Stromal cell of bone marrow (primary cell): ENCODE data around the gene CENPX.
"Not testable (repeated sequence)": the region's sequence is repeated elsewhere in the genome, so short reads cannot be mapped to it uniquely, and the experiment has no call there.

Experiments used
- DNase-seq: peaks from one replicate; pipeline ENCODE4 v3.0.0-alpha.2; 2012; ENCODE audit warnings: low read depth

Gene CENPX

GRCh38 chr17:81998212-81998611 is 24.5 kb downstream of the CENPX start:
- no peak for DNase-seq

- no peak for DNase-seq
These were observed 25.8 kb downstream of the CENPX start for GRCh38 chr17:81996757-81997441.

GRCh38 chr17:81996232-81996756 is 26.4 kb downstream of the CENPX start:
- DNase-seq: no peak

GRCh38 chr17:81995463-81996231 is 27.0 kb downstream of the CENPX start:
- DNase-seq: no peak

GRCh38 chr17:81994593-81995462 is 27.9 kb downstream of the CENPX start:
- no peak for DNase-seq

- no peak for DNase-seq
These were observed 28.7 kb downstream of the CENPX start for GRCh38 chr17:81993729-81994592.

GRCh38 chr17:81992306-81993102 is 30.2 kb downstream of the CENPX start:
- DNase-seq: no peak

- DNase-seq: peak; percentile 29
These were observed 30.9 kb downstream of the CENPX start for GRCh38 chr17:81991684-81992305.

- DNase-seq: no peak
These were observed 31.6 kb downstream of the CENPX start for GRCh38 chr17:81990836-81991683.

GRCh38 chr17:81987161-81987770 is 35.4 kb downstream of the CENPX start:
- DNase-seq: no peak

GRCh38 chr17:81986606-81987005 is 36.1 kb downstream of the CENPX start:
- DNase-seq: no peak

GRCh38 chr17:81984773-81985410 is 37.8 kb downstream of the CENPX start:
- DNase-seq: no peak

GRCh38 chr17:81983639-81984373 is 38.9 kb downstream of the CENPX start:
- DNase-seq: no peak

- DNase-seq: no peak
These were observed 39.6 kb downstream of the CENPX start for GRCh38 chr17:81983011-81983638.

GRCh38 chr17:81981511-81981910 is 41.2 kb downstream of the CENPX start:
- DNase-seq: not testable (repeated sequence)

GRCh38 chr17:81980707-81981343 is 41.9 kb downstream of the CENPX start:
- DNase-seq: no peak
